HCT116 (cell line): Measurements from ENCODE around the gene MXD1. TPM values are rescaled to one million over a fixed set of nuclear protein-coding genes. Genes with fewer than 3 reads are reported as not detected.

Source experiments
- ATAC-seq: fragments of 200-7000 bp; cut with Tn5 transposase; 2 replicates; pipeline ENCODE4 v1.9.1; 2020; ENCODE audit warnings: mild to moderate bottlenecking, moderate library complexity
- Bru-seq: library from RNA; stranded (reverse); fragments of 400-500 nt; gene quantifications from one replicate; lab custom pipeline; 2021; lab: Mats Ljungman, UMichigan
- BruChase-seq, 2 experiments: library from RNA; stranded (reverse); fragments of 400-500 nt; gene quantifications; one replicate each; lab custom pipeline; 2021; lab: Mats Ljungman, UMichigan
- BruUV-seq: library from RNA; stranded (reverse); fragments of 400-500 nt; replicated peaks from 2 replicates; lab custom pipeline; 2021; lab: Mats Ljungman, UMichigan
- CTCF ChIA-PET: fragments of 300-600 bp; sonication (Branson Sonifier 250); formaldehyde crosslinking; loops from one replicate; lab custom pipeline; 2021; ENCODE audit warnings: antibody characterized with exemption; lab: Charles Lee
- POLR2A ChIA-PET: fragments of 300-600, 350-600 bp; sonication (Branson Sonifier 250); formaldehyde crosslinking; loops from one replicate; lab custom pipeline; 2021; ENCODE audit warnings: antibody characterized with exemption; lab: Charles Lee
- RAD21 ChIA-PET, 2 experiments: fragments of 300-600 bp; sonication (Branson Sonifier 250); formaldehyde crosslinking; loops; one replicate each; lab custom pipeline; 2023; ENCODE audit warnings: low total read pairs in 2 of 2; ENCODE audit not compliant: uncharacterized antibody in 2 of 2, unreplicated experiment in 2 of 2, low non-redundant PET in 1 of 2; lab: Charles Lee
- DNase-seq: peaks from one replicate; pipeline ENCODE4 v3.0.0-alpha.2; 2010; ENCODE audit warnings: low read depth, low spot score
- H2AFZ ChIP-seq: fragments of 200-600 bp; shearing (Covaris generic), sonication (generic); 2 replicates; pipeline ENCODE4 v1.6.1; 2017; ENCODE audit warnings: low read depth, mixed run types, mixed read lengths, antibody characterized with exemption, low read length; ENCODE audit not compliant: poor library complexity, severe bottlenecking
- H3K27ac ChIP-seq: 2 replicates; pipeline ENCODE4 v1.5.1; 2012; ENCODE audit warnings: low read depth, low read length
- H3K27me3 ChIP-seq: fragments of 200-600 bp; sonication (generic); 2 replicates; pipeline ENCODE4 v1.6.1; 2016; ENCODE audit warnings: mixed run types, low read length, mixed read lengths; ENCODE audit not compliant: insufficient read depth
- H3K36me3 ChIP-seq, 2 experiments: fragments of 200-500 bp in 1 of 2; fragments of 200-600 bp in 1 of 2; sonication (Bioruptor generic) in 1 of 2; sonication (generic) in 1 of 2; 2 replicates each; pipeline versions ENCODE4 v1.5.1 to v1.6.1; 2014 to 2016; ENCODE audit warnings: low read length in 2 of 2, inconsistent platforms in 1 of 2, mixed read lengths in 1 of 2, mixed run types in 1 of 2; ENCODE audit not compliant: insufficient read depth in 2 of 2, control insufficient read depth in 1 of 2
- H3K4me1 ChIP-seq, 2 experiments: fragments of 200-600 bp in 1 of 2; sonication (generic) in 1 of 2; 2 replicates each; pipeline versions ENCODE4 v1.5.1 to v1.6.1; 2012 to 2017; ENCODE audit warnings: low read length in 2 of 2, inconsistent platforms in 1 of 2, mild to moderate bottlenecking in 1 of 2, mixed read lengths in 1 of 2, mixed run types in 1 of 2, moderate library complexity in 1 of 2; ENCODE audit not compliant: insufficient read depth in 2 of 2, control insufficient read depth in 1 of 2
- H3K4me2 ChIP-seq: fragments of 200-600 bp; sonication (generic); 2 replicates; pipeline ENCODE4 v1.6.1; 2017; ENCODE audit warnings: mixed run types, low read length, mixed read lengths
- H3K4me3 ChIP-seq, 2 experiments: fragments of 200-600 bp in 1 of 2; sonication (generic) in 1 of 2; replicated peaks in 1 of 2; 2 replicates each; pipeline ENCODE4 v1.5.1; 2011 to 2016; ENCODE audit warnings: low read length in 2 of 2, control low read depth in 1 of 2, low read depth in 1 of 2, mild to moderate bottlenecking in 1 of 2, mixed read lengths in 1 of 2, mixed run types in 1 of 2
- H3K79me2 ChIP-seq: fragments of 200-600 bp; sonication (generic); 2 replicates; pipeline ENCODE4 v1.6.1; 2017; ENCODE audit warnings: mild to moderate bottlenecking, mixed run types, low read length, moderate library complexity, mixed read lengths; ENCODE audit not compliant: insufficient read depth
- H3K9ac ChIP-seq: fragments of 200-600 bp; sonication (generic); 2 replicates; pipeline ENCODE4 v1.6.1; 2016; ENCODE audit warnings: low read length, mixed read lengths
- H3K9me2 ChIP-seq: fragments of 200-600 bp; sonication (generic), shearing (Covaris generic); 2 replicates; pipeline ENCODE4 v1.6.1; 2017; ENCODE audit warnings: mixed run types, mild to moderate bottlenecking, moderate library complexity; ENCODE audit not compliant: insufficient read depth
- H3K9me3 ChIP-seq, 2 experiments: fragments of 200-500 bp in 1 of 2; fragments of 200-600 bp in 1 of 2; sonication (Bioruptor generic) in 1 of 2; sonication (generic) in 1 of 2; 2 replicates each; pipeline ENCODE4 v1.6.1; 2014 to 2017; ENCODE audit warnings: low read length in 2 of 2, mixed read lengths in 2 of 2, inconsistent platforms in 1 of 2, low read depth in 1 of 2, mild to moderate bottlenecking in 1 of 2, mixed run types in 1 of 2, moderate library complexity in 1 of 2; ENCODE audit not compliant: control insufficient read depth in 1 of 2, insufficient read depth in 1 of 2
- H4K20me1 ChIP-seq: fragments of 200-600 bp; sonication (generic), shearing (Covaris generic); 2 replicates; pipeline ENCODE4 v1.6.1; 2017; ENCODE audit warnings: mixed run types, mild to moderate bottlenecking, moderate library complexity; ENCODE audit not compliant: insufficient read depth
- POLR2AphosphoS5 ChIP-seq: IDR thresholded peaks from 2 replicates; pipeline ENCODE4 v1.6.1; 2011; ENCODE audit warnings: mild to moderate bottlenecking, low read depth, low read length, moderate library complexity
- SIN3A ChIP-seq: IDR thresholded peaks from 2 replicates; pipeline ENCODE4 v1.6.1; 2012; ENCODE audit warnings: low read depth
- YY1 ChIP-seq: IDR thresholded peaks from 2 replicates; pipeline ENCODE4 v1.6.1; 2011; ENCODE audit warnings: low read length, low read depth, moderate library complexity, mild to moderate bottlenecking; ENCODE audit not compliant: insufficient replicate concordance; ENCODE audit errors: extremely low read depth
- intact Hi-C: fragments of 100-400 bp; cut with micrococcal nuclease; formaldehyde crosslinking; loops from 2 replicates; pipeline ENCODE4 v1.10.0; 2022
- long read RNA-seq: library from polyadenylated mRNA; unstranded; transcript quantifications from one replicate; pipeline ENCODE4 v2.0.0, GENCODE V29; 2021; ENCODE audit not compliant: unreplicated experiment
- polyA plus RNA-seq: library from polyadenylated mRNA; unstranded; fragments of >200 nt; gene quantifications from 2 replicates; pipeline ENCODE4 v1.2.1, GENCODE V29; 2012; ENCODE audit warnings: missing spikeins
- total RNA-seq: library from RNA; stranded (reverse); gene quantifications from one replicate; pipeline ENCODE4 v1.2.1, GENCODE V29; 2021; ENCODE audit not compliant: unreplicated experiment

MXD1 gene, protein sequence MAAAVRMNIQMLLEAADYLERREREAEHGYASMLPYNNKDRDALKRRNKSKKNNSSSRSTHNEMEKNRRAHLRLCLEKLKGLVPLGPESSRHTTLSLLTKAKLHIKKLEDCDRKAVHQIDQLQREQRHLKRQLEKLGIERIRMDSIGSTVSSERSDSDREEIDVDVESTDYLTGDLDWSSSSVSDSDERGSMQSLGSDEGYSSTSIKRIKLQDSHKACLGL
- 10.3 TPM for total RNA-seq
- 4.8 and 10.4 TPM in 2 replicates for polyA plus RNA-seq
- Bru-seq, nascent RNA: percentile 86 among the genes with signal in this experiment
- percentile 65 among the genes with signal in this experiment for BruChase-seq, experiment 1, labeled RNA remaining after a 6-hour chase
- percentile 74 among the genes with signal in this experiment for BruChase-seq, experiment 2, labeled RNA remaining after a 2-hour chase
- long read RNA-seq, partial matches to known transcripts: 0 of 12 reads
- long read RNA-seq, other reads (novel, unspliced or antisense): 12 of 12 reads

DNA sequence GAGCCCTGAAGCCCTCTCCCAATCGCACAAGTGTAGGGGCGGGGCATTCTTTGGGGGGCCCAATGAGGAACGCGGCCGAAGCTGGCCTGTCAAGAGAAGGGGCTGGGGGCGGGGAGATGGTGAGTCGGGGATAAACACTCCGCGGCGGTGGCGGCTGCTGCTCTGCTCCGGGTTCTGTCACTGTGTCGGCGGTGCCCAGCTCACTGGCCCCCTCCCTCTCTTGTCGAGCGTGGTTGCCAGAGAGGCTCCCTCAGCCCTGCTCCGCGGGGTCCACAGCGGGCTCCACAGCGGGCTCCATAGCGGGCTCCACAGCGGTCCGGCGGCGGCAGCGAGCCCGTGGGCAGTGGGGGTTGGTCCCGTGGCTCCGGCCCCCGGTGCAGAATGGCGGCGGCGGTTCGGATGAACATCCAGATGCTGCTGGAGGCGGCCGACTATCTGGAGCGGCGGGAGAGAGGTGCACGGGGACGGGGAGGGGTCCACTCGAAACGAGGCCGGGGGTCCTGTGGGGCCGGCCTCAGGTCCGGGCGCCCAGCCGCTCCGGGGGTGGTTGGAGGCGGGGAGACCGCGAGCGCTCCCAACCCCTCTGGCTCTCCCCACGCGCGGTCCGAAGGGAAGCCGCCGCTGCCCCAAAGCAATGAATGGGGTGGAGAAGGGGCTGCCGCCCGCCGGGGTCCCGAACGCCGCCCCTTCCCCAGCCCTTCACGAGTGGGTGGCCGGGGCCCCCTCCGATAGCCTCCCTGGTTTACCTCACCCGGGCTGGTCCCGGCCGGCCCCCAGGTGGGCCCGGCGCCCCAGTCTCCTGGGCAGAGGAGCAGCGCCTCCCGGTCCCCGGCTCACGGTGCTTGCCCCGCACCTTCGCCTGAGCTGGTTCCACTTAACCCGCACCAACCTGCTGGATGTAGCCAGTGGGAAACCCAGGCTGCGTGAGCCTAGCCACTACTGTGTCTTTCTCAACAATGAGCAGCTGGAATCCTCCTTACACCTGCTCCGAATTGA, at the start of gene MXD1:
TSS of gene MXD1 (plus strand) at position 160 of the 996 bp plus-strand sequence. CDS start at position 382, 222 bp downstream.
- ChIA-PET POLR2A (interaction anchor here (0.8 to 3.1 kb wide), 25 partner anchors 9 to 414 kb away, joined by 3 to 32 read pairs (median 5); partner anchors contain the start of genes C2orf42, PCYOX1 and SNRPG), RAD21 (interaction anchor here (0.9 to 1.9 kb wide), 6 partner anchors 156 to 227 kb away, joined by 3 to 12 read pairs (median 6); no protein-coding TSS in a partner anchor), CTCF (interaction anchor here (1.0 to 6.0 kb wide), 13 partner anchors 153 to 729 kb away, joined by 3 to 78 read pairs (median 6); partner anchors contain the start of genes C2orf42, FAM136A and SNRPG)
- no peaks in the 10 kb centered on the region for H3K79me2 ChIP-seq
- H3K4me1 ChIP-seq: peaks cover 0 to 18% of the 10 kb centered on the region in 2 experiments; a peak in 3 of 4 replicates
- H3K9me2 ChIP-seq: no peaks in the 10 kb centered on the region
- H3K9ac ChIP-seq: peak within 1 kb of the TSS; percentile 88
- H3K27me3 ChIP-seq: no peaks in the 10 kb centered on the region
- no peaks in the 10 kb centered on the region for H3K9me3 ChIP-seq
- intact Hi-C loops: loop anchor here (1.0 to 5.0 kb wide), 6 partner anchors 156 to 732 kb away; partner anchors contain the start of gene SNRPG
- peak within 1 kb of the TSS; percentile 65 to 79 for H3K4me3 ChIP-seq
- peak within 1 kb of the TSS; percentile 89 for H3K4me2 ChIP-seq
- no peak within 1 kb of the TSS for H2AFZ ChIP-seq
- H4K20me1 ChIP-seq: no peaks in the 10 kb centered on the region
- no peaks in the 10 kb centered on the region for H3K36me3 ChIP-seq
- peak within 1 kb of the TSS; percentile 81 for H3K27ac ChIP-seq
- ATAC-seq (no peak), DNase-seq (no peak)
- BruUV-seq: no TSS peak
- peak; percentile 77 for TF ChIP-seq POLR2AphosphoS5
- no peak; the same call in 1 of the 2 replicates for TF ChIP-seq SIN3A
- TF ChIP-seq YY1: peak; percentile 1
